Right renal cortex interstitium (tissue), 3 donors: Measurements from ENCODE around the gene SYT15. TPM values are rescaled to one million over a fixed set of nuclear protein-coding genes. Genes with fewer than 3 reads are reported as not detected.
"Not testable (repeated sequence)": the region's sequence is repeated elsewhere in the genome, so short reads cannot be mapped to it uniquely, and the experiment has no call there.

ENCODE experiments used
- DNase-seq, 3 donors: peaks; one replicate each; pipeline ENCODE4 v3.0.0-alpha.2; 2013; ENCODE audit warnings: low read depth in 3 of 3, low spot score in 2 of 3
- polyA plus RNA-seq, 3 donors: library from polyadenylated mRNA; unstranded; fragments of 120-200 nt; gene quantifications; one replicate each; pipeline ENCODE4 v1.2.1, GENCODE V29; 2013; ENCODE audit not compliant: insufficient read length in 3 of 3

The SYT15 gene
- 1 to 10 TPM; 5.7 to 6.4 (median 6.3) TPM for polyA plus RNA-seq

DNA sequence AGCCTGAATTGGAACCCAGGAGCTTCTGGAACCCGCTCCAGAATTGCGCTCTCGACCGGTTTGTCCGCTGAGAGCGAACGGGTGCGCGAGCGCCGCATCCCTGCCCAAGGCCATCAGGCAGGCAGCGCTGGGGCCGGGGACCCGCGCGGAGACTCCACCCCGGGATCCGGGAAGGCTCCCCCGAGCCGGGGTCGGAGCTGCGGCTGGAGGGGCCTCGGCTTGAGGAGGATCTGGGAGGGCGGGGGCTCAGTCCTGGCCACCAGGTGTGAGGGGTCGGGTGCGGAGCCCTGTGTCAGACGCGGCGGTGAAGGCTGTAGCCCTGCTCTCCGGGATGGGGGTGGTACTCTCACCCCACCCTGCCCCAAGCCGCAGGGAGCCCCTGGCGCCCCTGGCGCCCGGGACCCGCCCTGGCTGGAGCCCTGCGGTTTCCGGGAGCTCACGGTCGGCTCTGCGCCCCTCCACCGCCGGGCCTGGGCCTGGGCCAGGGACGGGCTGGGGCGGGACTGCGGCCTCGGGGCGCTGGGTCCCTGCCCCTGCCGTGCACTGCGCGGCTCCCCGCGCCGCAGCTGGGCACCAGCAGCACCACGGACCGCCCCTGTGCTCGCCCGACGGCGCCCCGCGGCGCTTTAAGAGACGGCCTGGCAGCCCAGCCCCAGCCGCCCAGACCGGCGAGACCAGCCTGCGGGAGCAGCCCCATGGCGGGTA, at the start of gene SYT15:
TSS of gene SYT15 (plus strand) at position 655 of the 705 bp plus-strand sequence. CDS start at position 696, 41 bp downstream.
- not testable (repeated sequence) for DNase-seq

DNA sequence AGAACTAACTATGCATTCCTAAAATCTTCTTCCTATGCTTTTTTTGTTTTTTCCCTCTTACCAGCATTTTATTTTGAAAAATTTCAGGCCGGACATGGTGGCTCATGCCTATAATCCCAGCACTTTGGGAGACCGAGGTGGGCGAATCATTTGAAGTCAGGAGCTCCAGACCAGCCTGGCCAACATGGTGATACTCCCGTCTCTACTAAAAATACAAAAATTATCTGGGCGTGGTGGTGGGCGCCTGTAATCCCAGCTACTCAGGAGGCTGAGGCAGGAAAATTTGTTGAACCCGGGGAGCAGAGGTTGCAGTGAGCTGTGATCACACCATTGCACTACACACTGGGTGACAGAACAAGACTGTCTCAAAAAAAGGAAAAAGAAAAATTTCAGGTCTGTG, 49.2 kb upstream of the SYT15 start:
- DNase-seq, result not testable (repeated sequence)

DNA sequence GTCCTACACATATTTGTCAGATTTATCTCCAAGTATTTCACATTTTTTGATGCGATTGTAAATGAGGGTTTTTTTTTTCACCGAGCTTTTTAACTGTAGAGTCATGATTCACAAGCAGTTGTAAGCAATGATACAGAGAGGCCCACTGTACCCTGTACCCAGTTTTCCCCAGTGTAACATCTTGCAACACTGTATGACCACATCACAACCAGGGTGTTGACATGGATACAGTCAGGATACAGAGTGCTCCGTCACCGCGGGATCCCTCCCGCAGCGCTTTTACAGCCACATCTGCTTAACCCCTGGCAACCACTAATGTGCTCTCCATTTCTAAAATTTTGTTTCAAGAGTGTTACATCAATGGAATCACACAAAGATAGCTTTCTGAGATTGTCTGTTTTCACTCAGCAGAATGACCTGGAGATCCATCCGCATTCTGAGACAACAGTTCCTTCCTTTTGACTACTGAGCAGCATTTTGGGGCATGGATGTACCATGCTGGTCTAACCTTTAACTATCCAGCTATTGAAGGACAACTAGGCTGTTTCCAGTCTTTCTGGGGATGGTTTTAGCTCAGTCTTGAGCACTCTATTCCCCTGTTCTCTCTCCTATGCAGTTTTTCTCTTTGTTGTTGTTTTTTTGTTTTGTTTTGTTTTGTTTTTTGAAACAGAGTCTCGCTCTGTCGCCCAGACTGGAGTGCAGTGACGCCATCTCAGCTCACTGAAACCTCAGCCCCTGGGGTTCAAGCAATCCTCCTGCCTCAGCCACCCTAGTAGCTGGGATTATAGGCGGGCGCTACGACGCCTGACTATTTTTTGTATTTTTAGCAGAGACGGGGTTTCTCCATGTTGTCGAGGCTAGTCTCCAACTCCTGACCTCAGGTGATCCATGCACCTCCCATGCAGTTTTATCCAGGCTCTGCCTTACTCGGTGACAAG, 48.4 kb upstream of the SYT15 start:
- DNase-seq, result no peak

DNA sequence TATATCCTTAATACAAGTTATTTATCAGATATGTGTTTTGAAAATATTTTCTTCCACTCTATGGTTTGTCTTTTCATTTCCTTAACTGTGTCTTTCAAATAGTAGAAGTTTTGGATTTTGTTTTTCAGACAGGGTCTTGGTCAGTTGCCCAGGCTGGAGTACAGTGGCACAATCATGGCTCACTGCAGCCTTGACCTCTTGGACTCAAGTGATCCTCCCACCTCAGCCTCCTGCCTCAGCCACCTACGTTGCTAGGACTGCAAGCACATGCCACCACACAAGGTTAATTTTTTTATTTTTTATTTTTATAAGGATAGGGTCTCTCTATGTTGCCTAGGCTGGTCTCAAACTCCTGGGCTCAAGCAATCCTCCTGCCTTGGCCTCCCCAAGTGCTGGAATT, 46.7 kb upstream of the SYT15 start:
- DNase-seq, result not testable (repeated sequence)

DNA sequence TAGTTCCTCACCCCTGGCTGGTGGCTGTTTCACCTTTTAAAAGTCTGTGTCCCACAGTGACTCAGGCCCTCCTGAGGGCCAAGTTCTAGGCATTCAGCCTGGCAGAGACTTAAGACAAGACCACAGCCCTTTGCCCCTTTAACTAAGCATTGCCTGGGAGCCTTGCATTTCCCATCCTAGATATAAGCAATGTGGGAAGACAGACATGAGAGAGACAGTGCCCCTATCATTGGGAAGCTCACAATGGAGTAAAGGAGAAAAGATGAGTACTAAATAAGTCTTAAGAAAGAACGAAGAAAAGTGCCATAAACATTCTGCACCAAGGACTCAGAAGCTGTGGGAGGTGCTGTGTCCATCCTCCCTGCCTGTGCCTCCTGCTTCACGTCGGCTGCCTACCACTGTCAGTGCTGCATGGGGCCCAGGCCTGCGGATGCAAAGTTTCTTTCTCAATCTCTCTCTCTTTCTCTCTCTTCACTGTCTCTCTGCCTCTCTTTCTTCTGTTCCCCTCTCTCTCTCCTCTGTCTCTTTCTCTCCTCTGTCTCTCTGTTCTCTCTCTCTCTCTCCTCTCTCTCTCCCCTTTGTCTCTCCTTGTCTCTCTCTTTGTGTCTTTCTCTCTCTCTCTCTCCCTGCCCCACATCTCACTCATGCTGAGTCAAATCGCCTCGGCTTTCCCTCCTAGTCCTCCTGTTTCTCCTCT, 44.0 kb upstream of the SYT15 start:
- DNase-seq, result no peak

DNA sequence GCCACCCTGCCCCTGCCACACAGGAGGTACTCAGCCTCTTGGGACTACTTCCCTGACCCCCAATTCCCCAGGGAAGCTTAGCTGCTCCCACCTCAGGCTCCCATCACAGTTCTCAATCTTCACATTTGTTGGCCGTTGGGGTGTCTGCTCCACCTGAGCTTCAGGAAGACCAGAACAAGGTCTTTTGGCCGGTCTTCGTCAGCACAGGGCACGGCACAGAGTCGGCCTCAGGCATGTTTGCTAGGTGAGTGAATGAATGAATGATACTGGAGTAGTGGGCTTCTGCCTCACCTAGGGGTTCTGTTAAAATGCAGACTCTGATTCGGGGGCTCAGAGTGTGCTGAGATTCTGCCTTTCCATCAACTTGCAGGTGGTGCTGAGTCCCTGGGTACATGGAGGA, 42.8 kb upstream of the SYT15 start:
- no peak for DNase-seq

DNA sequence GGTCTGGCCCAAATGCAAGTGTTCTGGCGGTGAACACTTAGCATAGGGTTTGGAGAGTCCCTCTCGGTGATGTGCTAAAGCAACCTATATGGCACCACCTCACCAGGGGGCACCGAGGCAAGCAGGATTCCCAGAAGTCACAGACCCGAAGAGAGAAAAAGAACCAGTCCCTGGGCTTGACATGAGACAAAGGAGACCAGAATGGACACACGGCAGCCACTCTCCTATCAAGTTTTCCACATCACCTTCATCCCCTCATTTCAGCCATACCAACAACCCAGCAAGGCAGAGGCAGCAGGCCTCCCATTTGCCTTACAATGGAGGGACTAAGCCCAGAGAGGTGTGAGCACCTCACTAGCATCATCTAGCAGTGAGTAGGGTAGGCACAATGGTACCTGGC, 42.1 kb upstream of the SYT15 start:
- DNase-seq, result no peak

DNA sequence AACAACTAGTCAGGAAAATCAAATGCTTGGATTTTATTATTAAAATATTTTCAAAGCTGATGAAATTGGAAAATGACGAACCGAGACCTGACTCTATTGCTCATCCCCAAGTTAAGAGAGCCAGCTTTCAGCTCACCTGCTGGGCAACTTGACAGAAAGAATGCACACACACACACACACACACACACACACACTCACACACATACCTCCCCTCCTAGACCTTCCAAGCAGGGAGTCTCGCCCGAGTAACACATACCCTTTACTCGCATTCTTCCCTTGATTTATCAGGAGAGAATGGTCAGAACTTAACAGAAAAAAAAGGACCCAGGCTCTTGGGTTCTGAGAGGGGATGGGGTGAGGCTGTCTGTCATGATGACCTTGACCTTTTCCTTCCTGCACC, 41.6 kb upstream of the SYT15 start:
- no peak for DNase-seq

DNA sequence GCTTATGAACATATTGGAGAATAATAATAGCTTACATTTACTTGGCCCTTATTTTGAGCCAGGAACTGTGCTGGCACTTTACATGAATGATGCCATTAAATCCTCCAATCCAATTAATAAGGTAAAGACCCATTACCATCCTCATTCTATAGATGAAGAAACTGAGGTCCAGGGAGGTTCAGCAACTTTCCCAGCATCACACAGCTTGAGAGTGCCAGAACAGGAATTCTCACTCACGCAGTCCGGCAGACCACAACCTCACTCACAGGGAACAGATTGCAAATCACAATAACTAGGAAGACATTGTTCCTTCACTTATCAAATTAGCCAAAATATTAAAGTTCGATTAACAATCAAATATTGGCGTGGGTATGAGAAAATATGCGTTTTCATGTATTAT, 40.8 kb upstream of the SYT15 start:
- no peak for DNase-seq

DNA sequence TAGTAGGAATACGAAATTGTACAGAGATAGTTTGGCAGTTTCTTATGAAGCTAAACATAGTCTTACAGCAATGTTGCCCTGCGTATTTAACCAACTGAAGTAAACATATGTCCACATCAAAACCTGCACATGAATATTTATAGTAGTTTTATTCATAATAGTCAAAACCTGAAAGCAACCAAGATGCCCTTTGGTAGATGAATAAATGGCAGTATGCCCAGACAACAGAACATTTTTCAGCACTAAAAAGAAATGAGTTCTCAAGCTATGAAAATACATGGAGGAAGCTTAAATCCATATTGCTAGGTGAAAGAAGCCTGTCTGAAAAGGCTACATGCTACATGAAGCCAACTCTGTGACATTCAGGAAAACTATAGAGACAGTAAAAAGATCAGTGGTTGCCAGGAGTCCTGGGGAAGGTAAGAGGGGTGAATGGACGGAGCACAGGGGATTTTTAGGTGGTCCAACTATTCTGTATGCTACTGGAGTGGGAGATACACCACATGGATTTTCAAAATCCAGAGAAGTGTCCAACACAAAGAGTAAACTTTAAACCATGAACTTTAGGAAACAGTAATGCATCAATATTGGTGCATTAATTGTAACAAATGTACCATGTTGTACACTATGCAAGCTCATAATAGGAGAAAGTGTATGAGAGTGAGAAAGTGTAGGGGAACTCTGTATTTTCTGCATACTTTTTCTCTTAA, 40.1 kb upstream of the SYT15 start:
- DNase-seq, result no peak

DNA sequence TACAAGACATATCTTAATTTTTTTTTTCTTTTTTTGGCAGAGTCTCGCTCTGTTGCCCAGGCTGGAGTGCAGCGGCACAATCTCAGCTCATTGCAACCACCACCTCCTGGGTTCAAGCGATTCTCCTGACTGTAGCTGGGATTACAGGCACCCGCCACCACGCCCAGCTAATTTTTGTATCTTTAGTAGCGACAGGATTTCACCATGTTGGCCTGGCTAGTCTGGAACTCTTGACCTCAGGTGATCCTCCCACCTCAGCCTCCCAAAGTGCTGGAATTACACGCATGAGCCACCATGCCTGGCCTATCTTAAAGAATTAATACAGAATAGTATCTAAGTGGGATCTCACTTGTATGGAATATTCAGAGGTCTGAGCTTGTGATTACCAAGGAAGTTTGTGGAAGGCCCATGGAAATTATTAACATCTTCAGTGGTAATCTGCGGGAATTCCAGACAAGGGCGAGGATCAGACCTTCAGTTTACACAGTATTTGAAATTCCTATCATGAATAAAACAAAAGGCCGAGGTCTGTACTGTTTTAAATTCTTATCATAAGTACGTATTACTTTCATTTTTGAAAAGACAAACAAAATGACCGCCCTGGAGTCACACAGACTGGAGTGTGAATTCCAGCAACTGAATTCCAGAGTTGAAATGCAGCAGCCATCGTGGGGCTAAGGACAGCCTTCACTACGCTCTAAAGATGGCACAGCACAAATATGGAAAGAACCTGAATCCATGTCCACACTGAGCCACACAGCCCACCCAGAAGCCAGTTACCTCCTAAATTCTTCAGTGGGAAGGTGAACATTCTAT, 39.1 kb upstream of the SYT15 start:
- DNase-seq, result no peak

DNA sequence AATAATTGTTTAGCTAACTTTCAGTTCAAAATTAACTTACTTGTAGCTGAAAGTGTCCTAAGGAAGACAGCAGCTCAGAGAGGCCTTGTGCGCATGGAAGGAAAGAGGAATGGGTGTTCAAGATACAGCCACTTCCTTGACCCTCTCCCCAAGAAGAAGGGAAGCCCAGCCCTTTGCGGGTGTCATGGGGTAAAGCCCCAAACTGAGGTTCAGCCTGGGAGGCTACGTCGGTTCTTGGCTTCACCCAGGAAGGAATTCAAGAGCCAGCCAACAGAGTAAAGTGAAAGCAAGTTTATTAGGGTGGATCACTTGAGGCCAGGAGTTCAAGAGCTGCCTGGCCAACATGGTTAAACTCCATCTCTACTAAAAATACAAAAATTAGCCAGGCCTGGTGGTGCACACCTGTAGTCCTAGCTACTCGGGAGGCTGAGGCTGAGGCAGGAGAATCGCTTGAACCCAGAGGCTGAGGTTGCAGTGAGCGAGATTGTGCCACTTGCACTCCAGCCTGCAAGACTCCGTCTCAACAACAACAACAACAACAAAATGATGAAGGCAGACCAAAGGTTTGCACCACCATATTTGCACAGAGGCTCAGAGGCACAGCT, 38.4 kb upstream of the SYT15 start:
- no peak for DNase-seq

DNA sequence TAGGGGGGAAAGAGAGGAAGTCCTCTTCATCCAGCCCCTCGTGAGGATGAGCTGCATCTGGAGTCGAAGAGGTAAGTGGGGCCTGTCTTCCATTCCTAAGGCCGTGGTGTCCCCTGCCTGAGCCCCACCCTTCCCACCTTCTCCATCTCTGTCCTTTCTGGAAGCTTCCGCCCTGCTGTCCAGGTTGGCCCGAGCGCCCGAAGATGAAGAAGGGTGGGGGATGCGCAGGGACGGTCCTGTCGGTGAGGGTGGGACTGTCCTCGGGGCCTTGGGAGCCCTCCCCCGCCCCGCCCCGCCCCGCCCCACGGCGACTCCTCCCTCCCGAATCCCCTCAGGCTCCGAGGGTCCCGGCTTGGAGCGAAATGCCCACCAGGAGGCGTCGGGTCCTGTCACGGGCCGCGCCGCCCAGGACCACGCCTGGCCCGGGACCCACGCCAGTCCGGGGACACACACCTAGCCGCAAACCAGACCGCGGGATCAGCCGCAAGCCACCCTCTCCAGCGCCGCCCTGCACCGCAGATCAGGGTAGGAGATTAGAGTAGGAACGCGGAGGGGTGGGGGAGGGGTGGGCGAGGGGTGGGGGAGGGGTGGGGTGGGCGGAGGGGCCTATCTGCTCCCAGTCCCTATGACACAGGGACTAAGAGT, 37.8 kb upstream of the SYT15 start:
- no peak for DNase-seq

DNA sequence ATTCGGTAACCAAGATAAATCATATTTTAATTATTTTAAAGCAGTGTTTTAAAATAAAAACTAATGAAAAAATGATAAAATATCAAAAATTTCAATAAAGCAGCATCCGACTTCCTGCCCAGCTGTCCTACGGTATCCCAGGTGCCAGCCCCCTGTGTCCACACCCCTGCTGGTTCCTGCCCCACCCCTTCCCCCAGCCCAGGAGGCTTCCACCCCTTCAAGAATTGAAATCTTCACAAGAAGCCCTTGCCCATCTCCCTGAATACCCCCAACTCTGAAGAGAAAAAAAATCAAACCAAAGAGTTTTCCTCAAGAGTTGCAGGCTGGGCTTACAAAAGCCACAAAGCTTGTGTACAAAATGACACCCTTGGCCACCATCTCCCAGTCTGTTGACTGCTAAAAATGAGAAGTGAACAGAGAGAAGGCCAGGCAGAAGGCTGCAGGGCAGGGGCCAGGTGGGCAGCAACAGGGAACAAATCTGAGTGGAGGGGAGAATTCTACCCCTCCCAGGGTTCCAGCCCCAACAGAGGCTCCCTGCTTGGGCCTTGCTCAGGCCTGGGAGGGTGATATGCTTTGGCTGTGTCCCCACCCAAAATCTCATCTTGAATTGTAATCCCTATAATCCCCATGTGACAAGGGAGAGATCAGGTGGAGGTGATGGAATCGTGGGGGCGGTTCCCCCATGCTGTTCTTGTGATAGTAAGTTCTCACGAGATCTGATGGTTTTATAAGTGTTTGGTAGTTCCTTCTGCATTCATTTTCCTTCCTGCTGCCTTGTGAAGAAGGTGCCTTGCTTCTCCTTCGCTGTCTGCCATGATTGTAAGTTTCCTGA, 37.0 kb upstream of the SYT15 start:
- DNase-seq, result no peak

DNA sequence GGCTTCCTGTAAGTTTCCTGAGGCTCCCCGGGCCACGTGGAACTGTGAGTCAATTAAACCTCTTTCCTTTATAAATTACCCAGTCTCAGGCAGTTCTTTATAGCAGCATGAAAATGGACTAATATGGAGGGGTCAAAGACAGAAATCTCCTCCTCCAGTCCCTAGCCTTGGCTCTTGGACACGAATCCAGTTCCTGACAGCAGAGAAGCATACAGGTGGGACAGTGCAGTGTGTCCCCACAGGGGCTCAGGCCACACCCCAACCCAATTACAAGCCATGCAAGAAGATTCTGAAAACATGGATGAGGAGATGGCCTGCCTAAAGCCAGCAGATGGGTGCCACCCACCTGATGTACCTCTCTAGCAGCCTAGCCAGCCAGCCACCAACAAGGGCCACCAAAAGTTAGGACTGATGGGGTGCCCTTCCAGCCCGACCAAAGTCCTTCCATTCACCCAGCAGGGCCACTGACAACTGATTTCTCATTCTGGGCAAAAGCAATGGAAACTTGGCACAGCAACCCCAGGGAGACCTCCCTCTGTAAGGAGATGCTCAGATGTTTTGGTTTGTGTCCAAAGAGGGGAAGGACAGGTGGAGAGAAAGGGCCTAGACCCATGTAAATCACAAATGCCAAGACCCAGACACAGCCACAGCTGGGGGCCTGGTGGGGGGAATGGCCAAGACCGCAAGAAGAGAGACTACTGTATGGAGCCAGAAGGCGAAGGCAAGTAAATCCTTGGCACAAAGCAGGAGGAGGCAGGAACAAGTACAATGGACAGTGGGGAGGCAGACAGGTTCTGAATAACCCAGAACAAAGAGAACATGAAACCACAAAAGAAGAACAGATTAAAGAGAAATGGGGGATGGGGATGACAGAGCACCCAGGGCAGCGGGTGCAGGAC, 36.1 kb upstream of the SYT15 start:
- no peak for DNase-seq

DNA sequence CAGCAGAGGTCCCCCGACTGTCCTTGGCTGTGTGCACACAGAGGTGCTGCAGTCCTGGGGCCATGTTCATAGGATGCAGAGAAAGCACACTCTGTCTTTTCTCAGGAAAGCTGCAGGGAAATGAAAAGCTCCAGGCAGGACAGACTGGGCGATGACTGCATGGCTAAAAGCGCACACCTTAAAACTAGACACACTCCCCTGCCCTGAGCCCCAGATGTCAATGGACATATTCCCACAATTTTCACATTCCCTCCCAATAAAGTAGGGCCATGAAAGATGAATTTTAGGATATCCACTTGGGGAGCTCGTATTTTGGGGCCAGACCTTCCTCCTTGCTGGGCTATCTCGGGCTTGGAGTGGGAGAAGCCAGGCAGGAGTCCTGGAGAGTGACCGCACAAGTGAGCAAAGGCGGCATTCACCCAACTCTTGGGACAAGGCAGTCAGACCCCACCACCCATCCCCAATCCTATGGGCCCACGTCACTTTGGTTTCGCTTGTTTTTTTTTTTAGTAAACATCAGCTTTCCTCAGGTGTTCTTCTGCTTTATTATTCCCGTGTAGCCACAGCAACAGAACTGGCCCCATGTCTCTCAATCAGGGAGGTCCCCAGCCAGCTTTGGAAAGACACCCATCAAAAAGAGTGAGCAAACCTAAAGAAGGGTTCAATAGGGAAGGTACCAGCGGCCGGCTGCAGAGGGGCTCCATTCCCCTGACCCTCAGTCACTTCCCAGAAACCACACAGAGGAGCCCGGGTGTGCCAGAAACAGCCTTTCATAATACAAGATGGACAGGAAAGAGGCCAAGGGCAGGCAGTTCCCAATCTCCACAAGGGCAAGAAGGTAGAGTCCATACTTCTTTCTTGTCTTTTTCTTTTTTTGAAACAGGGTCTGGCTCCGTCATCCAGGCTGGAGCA, 35.2 kb upstream of the SYT15 start:
- DNase-seq, result no peak
